Nephron progenitor cell (in vitro differentiated cells): Measurements from ENCODE around the gene UTS2R.
A peak's percentile ranks its signal among the peaks of the same experiment; 100 is the strongest.

Experiments used
- DNase-seq: peaks from one replicate; pipeline ENCODE4 v3.0.0; 2021
- H3K27ac Mint-ChIP-seq: 2 replicates; pipeline ENCODE4 v1.8.0; 2021; ENCODE audit warnings: mild to moderate bottlenecking, moderate library complexity, mixed read lengths
- H3K27me3 Mint-ChIP-seq: 2 replicates; pipeline ENCODE4 v1.8.0; 2021; ENCODE audit warnings: mild to moderate bottlenecking, low read depth, mixed read lengths; ENCODE audit not compliant: poor library complexity
- H3K36me3 Mint-ChIP-seq: 2 replicates; pipeline ENCODE4 v1.8.0; 2021; ENCODE audit warnings: low read depth, mixed read lengths
- H3K4me1 Mint-ChIP-seq: 2 replicates; pipeline ENCODE4 v1.8.0; 2021; ENCODE audit warnings: mixed read lengths
- H3K4me3 Mint-ChIP-seq: 2 replicates; pipeline ENCODE4 v1.8.0; 2021; ENCODE audit warnings: mild to moderate bottlenecking, moderate library complexity, mixed read lengths
- H3K9me3 Mint-ChIP-seq: 2 replicates; pipeline ENCODE4 v1.8.0; 2021; ENCODE audit warnings: mild to moderate bottlenecking, moderate library complexity, mixed read lengths
- TF ChIP-seq, protein P1 (sequence below): fragments of 200-600 bp; sonication (generic); IDR thresholded peaks from 2 replicates; pipeline ENCODE4 v1.5.0; 2021; ENCODE audit warnings: antibody characterized with exemption

Gene UTS2R

DNA sequence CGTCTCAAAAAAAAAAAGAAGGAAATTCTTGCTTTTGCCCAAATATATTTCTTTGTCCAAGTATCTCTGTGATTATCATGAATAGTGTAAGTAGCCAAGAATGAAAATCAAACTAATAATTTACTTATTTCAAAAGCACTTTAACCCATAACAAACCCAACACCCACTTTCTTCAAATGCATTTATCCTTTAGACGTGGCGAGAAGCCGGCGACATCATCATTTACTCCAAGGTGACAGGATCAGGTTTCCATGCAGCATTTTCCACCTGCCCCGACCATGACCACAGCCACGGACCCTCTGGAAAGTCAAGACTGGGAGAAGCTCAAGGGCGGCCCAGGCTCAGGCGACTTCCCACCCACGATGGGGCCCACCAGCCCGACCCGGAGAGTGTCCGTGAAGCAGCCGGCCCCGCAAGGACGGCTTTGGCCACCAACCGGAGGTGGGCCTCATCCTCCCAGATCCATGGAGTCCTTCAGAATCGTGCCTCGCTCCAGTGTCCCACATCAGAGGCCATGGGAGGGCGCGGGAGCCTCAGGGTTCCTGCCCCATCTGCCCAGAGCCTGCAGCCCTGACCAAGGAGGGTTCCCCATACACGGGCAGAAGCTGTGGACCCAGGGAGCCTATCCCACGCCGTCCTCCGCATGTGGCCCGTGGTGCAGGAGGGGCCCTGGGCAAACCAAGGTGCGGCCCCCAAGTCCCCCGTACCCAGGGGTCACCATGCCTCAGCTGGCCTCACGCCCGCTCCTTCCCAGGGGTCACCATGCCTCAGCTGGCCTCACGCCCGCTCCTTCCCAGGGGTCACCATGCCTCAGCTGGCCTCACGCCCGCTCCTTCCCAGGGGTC is 18.7 kb downstream of the UTS2R start:
- no peak for DNase-seq
- TF ChIP-seq, protein P1, sequence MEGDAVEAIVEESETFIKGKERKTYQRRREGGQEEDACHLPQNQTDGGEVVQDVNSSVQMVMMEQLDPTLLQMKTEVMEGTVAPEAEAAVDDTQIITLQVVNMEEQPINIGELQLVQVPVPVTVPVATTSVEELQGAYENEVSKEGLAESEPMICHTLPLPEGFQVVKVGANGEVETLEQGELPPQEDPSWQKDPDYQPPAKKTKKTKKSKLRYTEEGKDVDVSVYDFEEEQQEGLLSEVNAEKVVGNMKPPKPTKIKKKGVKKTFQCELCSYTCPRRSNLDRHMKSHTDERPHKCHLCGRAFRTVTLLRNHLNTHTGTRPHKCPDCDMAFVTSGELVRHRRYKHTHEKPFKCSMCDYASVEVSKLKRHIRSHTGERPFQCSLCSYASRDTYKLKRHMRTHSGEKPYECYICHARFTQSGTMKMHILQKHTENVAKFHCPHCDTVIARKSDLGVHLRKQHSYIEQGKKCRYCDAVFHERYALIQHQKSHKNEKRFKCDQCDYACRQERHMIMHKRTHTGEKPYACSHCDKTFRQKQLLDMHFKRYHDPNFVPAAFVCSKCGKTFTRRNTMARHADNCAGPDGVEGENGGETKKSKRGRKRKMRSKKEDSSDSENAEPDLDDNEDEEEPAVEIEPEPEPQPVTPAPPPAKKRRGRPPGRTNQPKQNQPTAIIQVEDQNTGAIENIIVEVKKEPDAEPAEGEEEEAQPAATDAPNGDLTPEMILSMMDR, result no peak
- Mint-ChIP-seq H3K27me3 (peaks cover 10% of the 10 kb centered on the region), H3K36me3 (peaks cover 27% of the 10 kb centered on the region), H3K4me1 (peaks cover 57% of the 10 kb centered on the region), H3K9me3 (no peaks in the 10 kb centered on the region), H3K27ac (no peak overlapping the region), H3K4me3 (no peak overlapping the region)

DNA sequence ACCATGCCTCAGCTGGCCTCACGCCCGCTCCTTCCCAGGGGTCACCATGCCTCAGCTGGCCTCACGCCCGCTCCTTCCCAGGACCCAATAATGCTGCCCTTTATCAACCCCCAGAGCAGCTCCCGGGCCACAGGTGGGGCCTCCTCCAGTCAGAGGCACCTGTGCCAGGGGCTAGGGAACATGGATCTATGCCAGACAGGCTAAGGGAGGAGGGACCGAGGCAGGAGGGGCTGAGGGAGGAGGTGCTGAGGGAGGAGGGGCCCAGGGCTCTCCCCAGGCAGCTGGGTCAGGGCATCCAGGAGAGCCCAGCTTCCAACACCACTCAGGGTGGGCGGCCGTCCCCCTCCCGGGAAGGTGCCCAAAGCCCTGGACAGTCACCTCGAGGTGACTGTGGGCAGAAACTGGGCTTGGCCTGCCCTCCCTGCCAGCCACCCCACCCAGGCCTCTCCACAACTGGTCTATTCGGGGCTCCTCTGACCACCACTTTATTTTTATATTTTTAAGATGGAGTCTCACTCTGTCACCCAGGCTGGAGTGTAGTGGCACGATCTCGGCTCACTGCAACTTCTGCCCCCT is 19.4 kb downstream of the UTS2R start:
- Mint-ChIP-seq H3K4me3 (no peak overlapping the region), H3K27ac (no peak overlapping the region), H3K4me1 (peaks cover 60% of the 10 kb centered on the region), H3K9me3 (no peaks in the 10 kb centered on the region), H3K27me3 (peaks cover 10% of the 10 kb centered on the region), H3K36me3 (peaks cover 32% of the 10 kb centered on the region)
- TF ChIP-seq, protein P1, result no peak
- DNase-seq, result no peak

DNA sequence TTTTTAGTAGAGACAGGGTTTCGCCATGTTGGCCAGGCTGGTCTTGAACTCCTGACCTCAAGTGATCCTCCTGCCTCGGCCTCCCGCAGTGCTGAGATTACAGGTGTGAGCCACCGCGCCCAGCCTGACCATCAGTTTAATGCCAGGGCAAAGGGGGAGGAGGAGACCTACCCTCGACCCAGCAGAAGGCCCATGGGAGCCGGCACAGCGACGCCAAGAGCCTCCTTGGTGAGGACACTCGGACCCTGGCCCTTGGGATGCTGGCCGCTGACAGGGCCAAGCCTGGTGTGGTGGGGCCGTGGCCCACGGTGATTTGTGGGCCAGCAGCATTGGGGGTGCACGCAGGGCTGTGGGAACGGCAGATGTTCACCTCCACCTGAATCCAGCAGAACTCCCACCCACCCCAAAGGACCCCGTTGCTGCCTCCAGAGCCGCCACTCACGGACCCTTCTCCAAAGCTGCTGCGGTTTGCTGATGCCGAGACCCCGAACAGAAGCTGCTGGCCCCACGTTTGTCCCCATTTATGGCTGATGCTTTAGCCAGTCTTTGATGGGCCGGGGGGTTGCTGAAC is 20.0 kb downstream of the UTS2R start:
- no peak overlapping the region for H3K27ac Mint-ChIP-seq
- H3K27me3 Mint-ChIP-seq, result peaks cover 10% of the 10 kb centered on the region
- peaks cover 62% of the 10 kb centered on the region for H3K4me1 Mint-ChIP-seq
- no peak for DNase-seq
- H3K9me3 Mint-ChIP-seq, result no peaks in the 10 kb centered on the region
- no peak overlapping the region for H3K4me3 Mint-ChIP-seq
- H3K36me3 Mint-ChIP-seq, result peaks cover 32% of the 10 kb centered on the region
- TF ChIP-seq, protein P1, result no peak

DNA sequence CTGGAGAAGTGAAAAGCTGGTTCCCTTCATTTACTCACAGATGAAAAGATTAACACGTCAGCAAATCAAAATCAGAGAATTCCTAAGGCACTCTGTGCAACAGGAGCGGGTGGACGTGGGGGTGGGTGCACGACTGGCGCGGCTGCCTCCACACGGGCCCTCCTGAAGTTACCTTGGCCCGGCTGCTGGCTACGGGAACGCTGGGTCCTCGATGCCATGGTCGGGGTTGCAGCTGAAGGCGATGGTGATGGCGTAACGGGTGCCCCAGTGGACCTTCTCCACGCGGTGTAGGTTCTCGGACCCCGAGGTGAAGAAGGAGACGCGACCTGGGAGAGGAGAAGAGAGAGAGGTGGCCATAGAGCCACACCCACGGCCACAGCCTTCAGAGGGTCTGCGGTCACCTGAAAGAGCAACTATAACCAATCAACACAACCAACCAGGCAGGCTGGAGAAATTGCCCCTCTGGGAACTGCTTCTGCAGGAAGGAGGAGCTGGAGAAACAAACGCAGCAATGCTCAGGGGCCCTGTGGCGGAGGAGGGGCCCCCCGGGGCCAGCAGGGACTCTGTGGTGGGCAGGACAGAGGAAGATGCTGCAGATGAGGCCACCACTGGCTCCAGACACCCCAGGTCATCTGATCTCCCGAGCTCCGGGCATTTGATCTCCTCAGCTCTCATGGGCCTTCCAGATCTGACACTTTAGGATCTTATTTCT is 20.8 kb downstream of the UTS2R start:
- DNase-seq, result no peak
- TF ChIP-seq, protein P1, result no peak
- H3K36me3 Mint-ChIP-seq, result peaks cover 32% of the 10 kb centered on the region
- peaks cover 66% of the 10 kb centered on the region for H3K4me1 Mint-ChIP-seq
- H3K4me3 Mint-ChIP-seq, result peak overlapping the region; percentile 67
- no peaks in the 10 kb centered on the region for H3K9me3 Mint-ChIP-seq
- H3K27me3 Mint-ChIP-seq, result peaks cover 9% of the 10 kb centered on the region
- H3K27ac Mint-ChIP-seq, result peak overlapping the region; percentile 97

DNA sequence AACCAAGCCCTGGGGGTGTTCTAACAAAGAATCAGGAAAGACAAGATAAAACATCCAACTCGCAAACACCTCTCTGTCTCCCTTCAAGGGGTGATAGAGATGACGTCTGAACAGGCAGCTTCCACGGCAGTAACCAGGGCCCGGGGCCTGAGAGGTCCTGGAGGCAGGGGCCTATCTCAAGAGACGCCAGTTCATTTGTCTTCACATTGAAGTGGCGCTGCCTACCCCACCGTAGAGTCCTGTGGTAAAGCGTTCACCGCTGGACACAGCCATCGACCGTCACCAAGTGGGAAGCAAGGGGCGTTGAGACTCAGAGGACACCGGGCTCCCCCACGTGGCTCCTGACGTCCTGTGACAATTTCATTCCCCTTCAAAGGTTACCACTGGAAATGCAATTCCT is 21.4 kb downstream of the UTS2R start:
- peaks cover 7% of the 10 kb centered on the region for H3K27me3 Mint-ChIP-seq

More for the DNA sequence above, 21.4 kb downstream of the UTS2R start:
- H3K4me3 Mint-ChIP-seq, result peak overlapping the region; percentile 67
- peaks cover 32% of the 10 kb centered on the region for H3K36me3 Mint-ChIP-seq
- H3K4me1 Mint-ChIP-seq, result peaks cover 60% of the 10 kb centered on the region
- H3K27ac Mint-ChIP-seq, result peak overlapping the region; percentile 97
- no peaks in the 10 kb centered on the region for H3K9me3 Mint-ChIP-seq
- TF ChIP-seq, protein P1, result no peak
- DNase-seq, result no peak
